ENCODE measurements around the gene MMP11.

GRCh38 chr22:23791738-23792645, 19.3 kb downstream of the MMP11 start:
- TF ChIP-seq CTCF (IDR thresholded peaks at IDR 0.05), result no peak
- no peak for TF ChIP-seq POLR2A (IDR thresholded peaks at IDR 0.05)
